Stimulated activated CD8-positive, alpha-beta memory T cell treated with anti-CD3 and anti-CD28 coated beads, Interleukin-15, amount 100 ng/mL, for 1 hour (primary cell): Measurements from ENCODE around the gene SAMD10.
"Not testable (repeated sequence)": the region's sequence is repeated elsewhere in the genome, so short reads cannot be mapped to it uniquely, and the experiment has no call there.

Source experiments
- DNase-seq: peaks from one replicate; pipeline ENCODE4 v3.0.0-alpha.2; 2020; ENCODE audit warnings: low read depth

SAMD10 gene

DNA sequence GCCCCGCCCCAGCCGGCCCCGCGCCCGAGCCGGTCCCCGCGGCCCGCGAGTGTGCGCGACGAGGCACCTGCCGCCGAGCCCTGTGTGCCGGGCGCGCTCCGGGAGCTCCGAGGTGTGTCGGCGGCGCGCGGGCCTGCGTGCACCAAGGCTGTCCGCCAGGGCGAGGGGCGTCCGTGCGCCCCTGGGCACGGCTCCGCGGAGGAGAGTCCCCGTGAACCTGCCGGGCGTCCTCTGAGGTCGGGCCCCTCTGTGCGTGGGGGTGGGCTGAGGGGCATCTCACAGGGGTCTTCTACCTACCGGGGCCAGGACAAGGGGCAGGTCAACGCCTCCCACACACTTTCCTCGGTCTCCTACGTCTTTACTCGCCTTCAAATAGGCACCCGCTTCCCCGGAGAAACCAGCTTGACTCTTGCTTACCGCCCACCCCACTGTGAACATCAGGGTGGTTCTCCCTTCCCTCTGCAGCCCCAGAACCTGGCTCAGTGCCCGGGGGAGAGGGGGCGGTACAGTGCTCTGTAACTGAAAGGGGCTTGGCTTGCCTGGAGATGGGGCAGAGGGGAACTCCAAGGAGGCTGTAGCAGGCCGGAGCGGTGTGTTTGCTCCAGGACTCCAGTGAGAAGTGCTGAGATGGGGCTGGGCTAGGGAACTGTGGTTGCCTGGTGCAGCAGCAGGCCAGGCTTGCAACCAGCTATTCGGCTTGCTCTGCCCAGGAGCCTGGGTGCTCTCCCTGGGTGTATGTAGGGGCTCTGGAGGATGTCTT, at the start of gene SAMD10:
TSS of gene SAMD10 (minus strand) at position 86 of the 760 bp plus-strand sequence. CDS start 175 bp downstream, outside the sequence.
- peak; percentile 38 for DNase-seq

DNA sequence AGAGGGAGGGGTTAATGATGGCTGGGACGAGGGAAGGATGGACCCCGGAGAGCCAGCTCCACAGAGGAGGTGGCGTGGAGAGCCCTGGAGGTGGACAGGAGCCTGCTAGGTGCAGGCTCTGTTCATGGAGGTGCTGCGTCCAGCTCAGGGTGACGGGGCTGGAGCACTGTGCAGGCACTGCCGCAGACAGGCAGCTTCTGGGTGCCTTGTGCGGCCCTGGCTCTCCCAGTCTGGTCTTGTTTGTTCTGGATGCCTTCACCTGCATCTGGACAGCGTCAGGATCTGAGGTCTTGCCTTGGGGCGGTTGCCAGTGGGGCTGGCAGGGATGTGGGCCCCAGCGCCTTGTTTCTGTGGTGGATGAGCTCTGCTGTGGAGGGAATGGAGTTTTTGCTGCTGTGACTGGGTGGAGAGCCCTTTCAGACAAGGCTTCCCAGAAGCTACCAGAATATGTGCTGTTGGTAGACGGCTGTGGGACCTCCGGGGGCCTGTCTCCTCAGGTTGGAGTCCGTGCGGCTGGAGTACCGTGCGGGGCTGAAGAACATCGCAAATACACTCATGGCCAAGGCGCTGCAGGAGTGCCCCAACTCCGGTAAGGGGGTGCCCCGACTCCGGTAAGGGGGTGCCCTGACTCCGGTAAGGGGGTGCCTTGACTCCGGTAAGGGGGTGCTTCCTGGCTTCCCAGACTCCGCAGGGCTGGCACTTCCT, 48.7 kb upstream of the SAMD10 start:
- no peak for DNase-seq

DNA sequence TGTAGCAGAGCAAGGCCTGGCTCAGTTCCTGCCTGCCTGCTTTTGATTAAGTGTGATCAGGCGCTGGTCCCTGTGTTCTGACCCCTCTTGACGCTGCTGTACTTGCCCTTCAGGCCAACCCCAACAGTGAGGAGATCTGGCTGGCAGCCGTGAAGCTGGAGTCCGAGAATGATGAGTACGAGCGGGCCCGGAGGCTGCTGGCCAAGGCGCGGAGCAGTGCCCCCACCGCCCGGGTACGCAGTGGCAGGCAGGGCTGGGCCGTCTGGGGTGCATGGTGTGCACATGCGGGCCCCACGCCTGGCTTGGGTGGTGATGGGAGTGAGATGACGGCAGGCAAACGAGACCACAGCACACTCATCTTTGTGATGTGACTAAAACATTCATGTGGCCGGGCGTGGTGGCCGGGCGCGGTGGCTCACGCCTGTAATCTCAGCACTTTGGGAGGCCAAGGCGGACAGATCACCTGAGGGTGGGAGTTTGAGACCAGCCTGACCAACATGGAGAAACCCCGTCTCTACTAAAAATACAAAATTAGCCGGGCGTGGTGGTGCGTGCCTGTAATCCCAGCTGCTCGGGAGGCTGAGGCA, 46.5 kb upstream of the SAMD10 start:
- no peak for DNase-seq

DNA sequence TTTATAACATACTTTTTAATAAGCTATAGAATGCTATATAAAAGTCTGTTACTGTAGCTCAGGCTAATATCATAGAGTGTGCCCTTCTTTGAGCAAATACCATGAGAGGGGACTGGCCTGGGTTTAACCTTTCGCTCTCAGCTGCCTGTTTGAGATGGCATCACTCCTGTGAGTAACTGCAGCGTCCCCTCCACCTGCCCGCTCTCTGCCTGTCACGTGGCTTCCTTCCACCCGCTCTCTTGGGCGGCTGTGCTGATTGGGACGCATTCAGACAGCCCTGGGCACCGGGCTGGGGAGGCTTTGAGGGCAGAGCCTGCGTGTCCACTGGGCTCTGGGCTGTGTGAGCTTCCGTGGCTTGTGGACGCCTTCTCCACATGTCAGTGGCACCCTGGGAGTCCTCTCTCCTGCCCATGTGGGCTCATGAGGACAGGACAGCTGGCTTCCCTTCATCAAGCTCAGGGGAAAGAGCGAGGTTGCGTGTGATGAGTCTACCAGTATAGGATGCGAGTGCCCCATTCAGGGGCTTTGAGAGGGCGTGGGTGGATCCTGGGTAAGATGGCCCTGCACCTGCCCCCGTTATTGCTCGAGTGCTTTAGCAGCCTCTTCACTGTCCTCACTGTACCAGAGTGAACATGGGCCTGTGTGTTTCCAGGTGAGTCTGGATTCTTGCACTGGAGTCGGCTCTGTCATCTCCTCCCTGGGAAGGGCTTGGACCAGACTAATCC, 45.8 kb upstream of the SAMD10 start:
- no peak for DNase-seq

DNA sequence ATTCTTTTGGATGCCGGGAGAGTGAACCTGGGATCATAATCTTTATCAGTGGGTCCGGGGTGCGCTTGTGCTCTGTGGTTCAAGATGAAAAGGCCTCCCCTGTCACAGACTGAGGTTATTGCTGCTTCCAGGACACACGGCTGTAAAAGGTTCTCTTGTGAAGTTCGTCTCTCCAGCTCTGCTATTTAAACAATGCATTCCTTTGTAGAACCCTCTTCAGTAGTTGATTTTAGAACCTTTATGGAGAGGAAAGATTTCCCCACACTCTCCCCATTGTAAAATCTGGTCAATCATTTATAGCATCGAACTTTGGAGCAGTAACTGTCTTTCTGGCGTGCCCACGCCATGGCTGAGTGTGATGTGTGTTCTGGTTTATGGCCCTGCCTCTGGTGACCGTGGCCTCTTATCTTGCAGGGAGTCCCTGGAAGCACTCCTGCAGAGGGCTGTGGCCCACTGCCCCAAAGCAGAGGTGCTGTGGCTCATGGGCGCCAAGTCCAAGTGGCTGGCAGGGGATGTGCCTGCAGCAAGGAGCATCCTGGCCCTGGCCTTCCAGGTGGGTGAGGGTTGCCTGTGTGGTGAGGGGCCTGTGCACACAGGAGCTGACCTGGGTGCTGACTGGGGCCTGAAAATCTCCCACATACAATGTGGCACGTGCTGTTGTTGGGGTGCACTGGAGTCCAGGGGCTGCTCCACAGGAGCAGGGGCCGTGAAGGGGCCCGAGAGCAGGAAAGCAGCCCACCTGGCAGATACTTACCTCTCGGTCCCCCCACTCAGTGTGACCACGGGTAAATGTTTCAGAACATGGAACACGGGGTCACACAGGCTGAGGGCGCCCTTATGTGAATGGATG, 44.9 kb upstream of the SAMD10 start:
- DNase-seq = no peak

DNA sequence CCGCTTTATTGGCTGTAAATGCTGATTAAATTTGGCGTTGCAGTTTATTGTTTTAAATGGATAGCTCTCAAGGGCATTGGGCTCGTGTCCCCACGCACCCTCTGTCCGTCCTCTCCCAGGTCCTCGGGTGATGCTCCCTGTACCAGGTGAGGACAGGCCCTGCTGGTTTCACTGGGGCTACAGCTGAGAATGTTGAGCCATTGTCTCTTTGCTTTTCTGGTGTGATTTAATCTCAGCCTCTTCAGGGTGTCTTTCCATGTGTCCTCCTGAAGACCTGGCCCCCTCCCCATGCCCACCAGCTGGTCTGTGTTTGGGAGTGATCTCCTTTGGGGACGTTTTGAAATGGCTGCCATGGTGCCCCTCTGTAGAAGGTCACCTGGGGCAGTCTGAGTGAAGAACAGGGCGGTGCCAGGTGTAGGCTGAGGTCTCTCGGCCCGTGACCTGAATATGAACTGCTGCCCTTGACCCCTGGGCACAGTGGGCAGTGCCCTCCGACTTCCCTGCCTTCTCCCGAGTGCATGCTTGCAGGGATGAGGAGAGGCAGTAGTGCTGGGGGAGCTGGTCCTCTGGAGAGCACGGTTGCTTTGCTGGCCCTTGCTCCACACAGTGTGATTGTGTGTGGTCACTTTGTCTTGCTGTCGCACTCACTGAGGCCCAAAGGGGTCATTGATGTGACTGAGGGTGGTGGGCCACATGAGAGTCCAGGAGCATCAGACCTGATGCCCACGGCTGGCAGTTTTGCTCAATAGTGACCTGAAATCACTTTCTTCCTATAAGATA, 44.1 kb upstream of the SAMD10 start:
- DNase-seq = no peak

DNA sequence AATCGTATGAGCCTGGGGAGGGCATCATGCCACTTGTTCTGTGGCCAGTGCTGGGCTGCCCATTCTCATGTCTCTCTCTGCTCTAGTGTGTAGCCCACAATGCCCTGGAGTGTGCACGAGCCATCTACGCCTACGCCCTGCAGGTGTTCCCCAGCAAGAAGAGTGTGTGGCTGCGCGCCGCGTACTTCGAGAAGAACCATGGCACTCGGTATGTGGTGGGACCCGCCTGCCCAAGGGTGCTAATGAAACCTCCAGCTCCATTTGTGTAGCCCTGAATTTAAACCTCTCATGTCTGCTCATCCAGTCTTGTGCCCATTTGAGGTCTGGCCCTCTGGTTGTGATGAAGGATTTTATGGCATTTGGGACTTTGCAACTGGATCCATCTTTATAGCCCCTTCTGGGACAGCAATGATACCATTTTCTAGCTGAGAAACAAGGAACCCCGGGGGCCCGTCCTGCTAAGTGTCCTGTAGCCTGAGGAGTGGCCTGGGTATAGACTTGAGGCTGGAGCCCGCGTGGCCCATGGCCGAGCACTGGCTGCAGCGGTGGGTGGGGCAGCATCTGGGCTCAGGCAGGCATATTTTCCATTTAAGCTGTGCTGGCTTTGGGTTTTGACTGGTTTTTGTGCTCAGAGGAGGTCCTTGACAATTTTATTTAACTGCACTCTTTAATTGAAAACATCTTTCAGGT, 43.4 kb upstream of the SAMD10 start:
- no peak for DNase-seq

DNA sequence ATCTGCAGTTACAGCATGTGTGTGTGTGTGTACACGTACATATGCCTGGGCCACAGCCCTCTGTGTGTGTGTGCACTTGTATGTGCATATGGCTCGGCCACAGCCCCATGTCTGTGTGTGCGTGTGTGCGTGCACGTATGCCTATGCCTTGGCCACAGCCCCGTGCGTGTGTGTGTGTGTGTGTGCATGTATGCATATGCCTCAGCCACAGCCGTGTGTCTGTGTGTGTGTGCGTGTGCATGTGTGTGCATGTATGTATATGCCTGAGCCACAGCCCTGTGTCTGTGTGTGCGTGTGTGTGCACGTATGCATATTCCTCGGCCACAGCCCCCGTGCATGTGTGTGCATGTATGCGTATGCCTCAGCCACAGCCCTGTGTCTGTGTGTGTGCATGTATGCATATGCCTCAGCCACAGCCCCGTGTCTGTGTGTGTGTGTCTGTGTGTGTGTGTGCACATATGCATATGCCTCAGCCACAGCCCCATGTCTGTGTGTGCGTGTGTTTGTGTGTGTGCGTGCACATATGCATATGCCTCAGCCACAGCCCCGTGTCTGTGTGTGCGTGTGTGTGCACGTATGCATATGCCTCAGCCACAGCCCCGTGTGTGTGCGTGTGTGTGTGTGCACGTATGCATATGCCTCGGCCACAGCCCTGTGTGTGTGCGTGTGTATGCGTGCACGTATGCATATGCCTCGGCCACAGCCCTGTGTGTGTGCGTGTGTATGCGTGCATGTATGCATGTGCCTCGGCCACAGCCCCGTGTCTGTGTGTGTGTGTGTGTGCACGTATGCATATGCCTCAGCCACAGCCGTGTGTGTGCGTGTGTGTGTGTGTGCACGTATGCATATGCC, 41.9 kb upstream of the SAMD10 start:
- DNase-seq = no peak

DNA sequence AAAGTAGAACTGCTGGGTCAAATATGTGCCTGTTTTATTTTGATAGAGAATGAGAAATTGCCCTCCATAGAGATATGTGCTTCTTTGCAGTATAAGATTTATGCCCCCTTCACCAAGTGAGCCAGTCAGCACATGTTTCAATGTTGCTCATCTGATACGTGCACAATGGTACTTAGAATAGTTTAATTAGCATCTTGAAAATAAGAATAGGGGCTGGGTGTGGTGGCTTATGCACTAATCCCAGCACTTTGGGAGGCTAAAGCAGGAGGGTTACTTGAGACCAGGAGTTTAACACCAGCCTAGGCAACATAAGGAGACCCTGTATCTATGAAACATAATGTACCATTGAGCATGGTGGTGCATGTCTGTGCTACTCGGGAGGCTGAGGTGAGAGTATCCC, 36.2 kb upstream of the SAMD10 start:
- DNase-seq = no peak

DNA sequence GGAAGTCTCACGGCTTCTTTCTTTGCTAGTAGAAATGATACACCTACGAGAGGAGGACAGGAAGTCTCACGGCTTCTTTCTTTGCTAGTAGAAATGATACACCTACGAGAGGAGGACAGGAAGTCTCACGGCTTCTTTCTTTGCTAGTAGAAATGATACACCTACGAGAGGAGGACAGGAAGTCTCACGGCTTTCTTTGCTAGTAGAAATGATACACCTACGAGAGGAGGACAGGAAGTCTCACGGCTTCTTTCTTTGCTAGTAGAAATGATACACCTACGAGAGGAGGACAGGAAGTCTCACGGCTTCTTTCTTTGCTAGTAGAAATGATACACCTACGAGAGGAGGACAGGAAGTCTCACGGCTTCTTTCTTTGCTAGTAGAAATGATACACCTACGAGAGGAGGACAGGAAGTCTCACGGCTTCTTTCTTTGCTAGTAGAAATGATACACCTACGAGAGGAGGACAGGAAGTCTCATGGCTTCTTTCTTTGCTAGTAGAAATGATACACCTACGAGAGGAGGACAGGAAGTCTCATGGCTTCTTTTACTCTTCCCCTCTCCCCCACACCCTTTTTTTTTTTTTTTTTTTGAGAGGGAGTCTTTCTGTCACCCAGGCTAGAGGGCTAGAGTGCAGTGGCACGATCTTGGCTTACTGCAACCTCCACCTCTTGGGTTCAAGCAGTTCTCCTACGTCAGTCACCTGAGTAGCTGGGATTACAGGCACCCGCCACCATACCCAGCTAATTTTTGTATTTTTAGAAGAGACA, 33.1 kb upstream of the SAMD10 start:
- not testable (repeated sequence) for DNase-seq

DNA sequence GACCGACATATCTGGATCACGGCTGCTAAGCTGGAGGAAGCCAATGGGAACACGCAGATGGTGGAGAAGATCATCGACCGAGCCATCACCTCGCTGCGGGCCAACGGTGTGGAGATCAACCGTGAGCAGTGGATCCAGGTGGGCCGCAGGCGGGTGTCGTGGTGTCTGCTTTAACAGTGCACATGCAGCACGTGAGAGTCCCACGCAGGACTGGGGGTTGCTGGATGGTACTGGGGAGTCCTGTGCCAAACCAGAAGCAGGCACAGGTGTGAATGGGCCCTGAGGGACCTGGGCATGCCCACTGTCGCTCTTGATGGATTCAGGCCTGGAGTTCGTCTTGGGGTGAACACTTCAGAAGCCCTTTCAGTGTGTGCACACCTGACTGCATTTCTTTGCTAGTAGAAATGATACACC, 31.9 kb upstream of the SAMD10 start:
- no peak for DNase-seq

DNA sequence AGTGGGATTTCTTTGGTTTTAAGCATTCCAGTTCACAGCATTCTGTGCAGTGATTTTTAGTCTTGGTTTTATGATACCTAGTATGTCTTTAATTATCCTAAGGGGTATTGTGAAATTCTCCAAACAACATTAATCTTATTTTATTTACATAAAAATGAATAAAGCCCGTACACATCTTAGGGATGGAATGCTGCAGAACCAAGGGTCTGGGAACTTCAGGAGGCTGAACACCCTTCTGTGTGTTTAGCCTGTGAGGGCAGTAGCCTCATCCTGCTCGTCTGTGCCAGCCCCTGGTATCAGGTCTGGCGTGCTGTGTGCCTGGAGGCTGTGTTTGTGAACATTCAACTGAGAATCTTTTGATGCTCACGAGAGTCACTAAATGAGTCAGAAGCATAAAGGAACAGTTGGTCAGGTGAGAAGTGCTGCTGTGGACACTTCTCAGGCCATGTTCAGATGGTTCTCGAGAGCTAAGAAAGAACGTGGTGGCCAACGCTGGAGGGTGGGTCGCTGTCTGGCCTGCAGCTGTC, 31.3 kb upstream of the SAMD10 start:
- no peak for DNase-seq

DNA sequence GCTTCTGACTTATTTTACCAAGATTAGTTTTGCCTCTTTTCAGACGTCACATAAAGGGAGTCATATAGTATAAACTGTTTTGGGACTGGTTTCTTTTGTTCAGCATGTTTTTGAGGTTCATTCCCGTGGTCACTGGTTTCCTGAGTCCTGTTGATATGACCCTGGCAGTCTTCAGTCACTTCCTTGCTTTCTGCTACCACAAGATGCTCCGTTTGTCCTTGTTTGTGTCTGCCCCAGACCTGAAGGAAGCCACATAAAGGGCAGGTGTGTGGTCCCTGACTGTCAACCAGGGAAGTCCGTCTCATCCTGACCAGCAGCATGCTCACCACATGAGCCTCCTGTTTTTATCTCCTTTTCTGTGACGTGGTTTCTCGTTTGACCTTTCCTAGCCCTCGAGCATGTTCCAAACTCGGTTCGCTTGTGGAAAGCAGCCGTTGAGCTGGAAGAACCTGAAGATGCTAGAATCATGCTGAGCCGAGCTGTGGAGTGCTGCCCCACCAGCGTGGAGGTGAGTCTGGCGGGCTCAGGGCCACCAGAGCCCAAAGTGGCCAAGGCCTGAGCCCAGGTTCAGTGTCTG, 30.5 kb upstream of the SAMD10 start:
- DNase-seq = no peak

DNA sequence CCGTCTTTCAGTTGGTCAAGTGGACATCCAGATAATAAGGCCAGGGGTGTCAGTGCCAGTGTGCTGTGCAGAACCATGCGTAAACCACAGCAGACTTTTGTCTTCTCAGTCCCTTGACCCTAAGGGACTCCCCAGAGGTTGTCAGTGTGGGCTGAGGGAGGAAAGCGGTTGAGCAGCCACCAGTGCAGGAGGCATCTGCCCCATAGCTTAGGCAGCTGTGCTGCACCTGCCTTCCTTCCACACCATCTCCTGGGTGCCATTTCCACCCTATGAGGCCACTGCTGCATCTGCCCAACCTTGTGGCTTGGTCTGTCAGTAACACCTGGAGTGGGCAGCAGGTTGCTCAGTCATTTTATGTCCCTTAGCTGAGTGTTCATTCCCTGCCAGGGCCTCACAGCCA, 27.5 kb upstream of the SAMD10 start:
- DNase-seq = no peak

DNA sequence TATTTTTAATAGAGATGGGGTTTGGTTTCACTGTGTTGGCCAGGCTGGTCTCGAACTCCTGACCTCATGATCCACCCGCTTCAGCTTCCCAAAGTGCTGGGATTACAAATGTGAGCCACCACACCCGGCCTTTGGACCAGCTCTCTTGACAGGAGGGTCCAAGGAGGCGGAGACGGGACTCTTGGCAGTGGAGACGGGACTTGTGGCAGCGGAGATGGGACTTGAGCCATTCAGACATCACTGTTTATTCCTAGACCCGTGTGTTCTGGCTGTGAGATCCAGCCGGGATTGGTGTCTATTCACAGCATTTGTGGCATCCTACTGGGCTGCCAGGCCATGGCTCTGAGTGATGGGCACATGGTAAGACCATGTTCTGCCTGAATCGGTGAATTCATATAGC, 27.0 kb upstream of the SAMD10 start:
- no peak for DNase-seq

DNA sequence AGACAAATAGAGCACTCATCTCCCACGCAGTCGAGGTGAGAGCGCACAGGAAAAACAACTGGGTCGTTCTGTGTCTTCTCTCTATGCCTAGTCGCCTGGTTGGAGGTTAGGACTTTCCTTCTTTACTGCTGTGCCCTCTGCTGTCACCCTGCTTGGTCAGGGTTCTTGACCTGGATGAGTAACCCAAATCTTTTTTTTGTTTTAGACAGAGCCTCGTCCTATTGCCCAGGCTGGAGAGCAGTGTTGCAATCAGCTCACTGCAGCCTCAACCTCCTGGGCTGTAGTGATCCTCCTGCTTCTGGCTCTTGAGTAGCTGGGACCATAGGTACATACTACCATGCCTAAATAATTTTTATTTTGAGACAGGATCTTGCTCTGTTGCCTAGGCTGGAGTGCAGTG, 26.0 kb upstream of the SAMD10 start:
- no peak for DNase-seq

DNA sequence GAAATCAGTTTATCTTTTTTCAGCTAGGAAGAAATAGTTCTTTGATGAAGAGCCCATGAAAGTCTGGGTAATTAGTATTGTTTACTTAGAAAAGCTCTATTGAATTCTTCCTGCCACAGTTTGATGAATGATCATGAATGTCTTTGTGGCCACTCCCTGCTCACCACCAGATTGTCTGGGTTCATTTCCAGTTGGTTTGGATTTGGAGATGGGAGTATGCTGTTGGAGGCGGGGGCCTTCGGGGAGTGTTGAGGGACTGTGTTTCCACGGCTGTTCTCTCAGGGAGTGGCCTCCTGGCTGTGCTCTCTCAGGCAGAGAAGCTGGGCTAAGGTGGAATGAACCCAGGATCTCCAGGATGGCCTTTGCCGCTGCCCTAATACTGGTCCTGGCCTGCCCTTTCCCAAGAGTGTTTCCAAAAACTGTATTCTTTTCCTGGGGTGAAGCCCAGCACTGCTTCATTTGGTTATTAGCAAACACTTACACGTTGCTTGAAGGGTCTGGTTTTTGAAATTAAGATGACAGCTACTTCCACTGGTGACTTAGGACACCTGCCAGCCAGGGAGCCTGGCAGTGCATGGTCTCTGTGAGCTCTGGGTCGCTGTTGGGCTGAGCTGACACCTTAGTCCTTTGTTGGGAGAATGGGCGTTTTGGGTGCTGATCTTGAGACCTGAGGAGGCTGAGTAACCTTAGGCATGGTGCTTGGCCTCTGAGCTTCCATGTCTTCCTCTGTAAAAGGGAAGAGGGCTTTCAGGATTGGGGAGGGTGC, 24.7 kb upstream of the SAMD10 start:
- no peak for DNase-seq
